ENCODE measurements around the gene VPS37C. TPM values are rescaled to one million over a fixed set of nuclear protein-coding genes. Genes with fewer than 3 reads are reported as not detected.

The VPS37C gene
- total and polyA plus RNA-seq, 9 of the 15 experiments (the other 6 are each of a cell fraction or from before 2014, with no cell fraction given) = 0.62 to 29.8 (median 11.5) TPM

- TF ChIP-seq GABPB1 (CRISPR knock-in tag; IDR thresholded peaks at IDR 0.05) = no peak
- TF ChIP-seq ZNF263 (CRISPR knock-in tag; IDR thresholded peaks at IDR 0.05; ENCODE audit: borderline replicate concordance) = peak; percentile 49; the same call in 1 of the 2 replicates
- no peak for TF ChIP-seq TEAD1 (CRISPR knock-in tag; IDR thresholded peaks at IDR 0.05)
- TF ChIP-seq ZNF277 (CRISPR knock-in tag; IDR thresholded peaks at IDR 0.05; ENCODE audit: borderline replicate concordance) = no peak
- no peak for TF ChIP-seq MTF1 (CRISPR knock-in tag; IDR thresholded peaks at IDR 0.05; ENCODE audit: borderline replicate concordance)
- peak; percentile 84 for TF ChIP-seq POLR2AphosphoS5 (IDR thresholded peaks at IDR 0.05; ENCODE audit: control insufficient read depth, insufficient read depth, low read depth, low read length)
- no peak for TF ChIP-seq ERF (CRISPR knock-in tag; IDR thresholded peaks at IDR 0.05)
- TF ChIP-seq MITF (IDR thresholded peaks at IDR 0.05) = no peak
- TF ChIP-seq, protein P1, sequence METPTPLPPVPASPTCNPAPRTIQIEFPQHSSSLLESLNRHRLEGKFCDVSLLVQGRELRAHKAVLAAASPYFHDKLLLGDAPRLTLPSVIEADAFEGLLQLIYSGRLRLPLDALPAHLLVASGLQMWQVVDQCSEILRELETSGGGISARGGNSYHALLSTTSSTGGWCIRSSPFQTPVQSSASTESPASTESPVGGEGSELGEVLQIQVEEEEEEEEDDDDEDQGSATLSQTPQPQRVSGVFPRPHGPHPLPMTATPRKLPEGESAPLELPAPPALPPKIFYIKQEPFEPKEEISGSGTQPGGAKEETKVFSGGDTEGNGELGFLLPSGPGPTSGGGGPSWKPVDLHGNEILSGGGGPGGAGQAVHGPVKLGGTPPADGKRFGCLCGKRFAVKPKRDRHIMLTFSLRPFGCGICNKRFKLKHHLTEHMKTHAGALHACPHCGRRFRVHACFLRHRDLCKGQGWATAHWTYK (CRISPR knock-in tag; IDR thresholded peaks at IDR 0.05) = no peak
- TF ChIP-seq ZNF175 (CRISPR knock-in tag; IDR thresholded peaks at IDR 0.05; ENCODE audit: low read depth) = no peak
- no peak for TF ChIP-seq CLOCK (CRISPR knock-in tag; IDR thresholded peaks at IDR 0.05; ENCODE audit: borderline replicate concordance)
- TF ChIP-seq CUX1 (CRISPR knock-in tag; IDR thresholded peaks at IDR 0.05) = no peak
- no peak for TF ChIP-seq SUPT5H (IDR thresholded peaks at IDR 0.05)
- TF ChIP-seq ZNF586 (CRISPR knock-in tag; conservative IDR thresholded peaks at IDR 0.05) = no peak
These were observed 9.5 kb downstream of the VPS37C start (continued) for GRCh38 chr11:61151545-61152252.
